Right ventricle myocardium superior (tissue), 1 donor: ENCODE measurements around the gene ARL6IP5. TPM values are rescaled to one million over a fixed set of nuclear protein-coding genes. Genes with fewer than 3 reads are reported as not detected.

Experiments
- ATAC-seq: fragments of 200-7000 bp; cut with Tn5 transposase; one replicate; pipeline ENCODE4 v1.9.1; 2020; ENCODE audit warnings: mild to moderate bottlenecking; ENCODE audit not compliant: poor library complexity
- DNase-seq: peaks from one replicate; pipeline ENCODE4 v3.0.0-alpha.2; 2020
- intact Hi-C: fragments of 100-400 bp; cut with DNase I; formaldehyde crosslinking; loops from one replicate; pipeline ENCODE4 v1.11.2; 2022
- total RNA-seq: library from RNA; stranded (reverse); fragmentation: NEBNext Ultra II Directional; extraction: Animal tissue kit (Norgen Biotek cat#: 25700); gene quantifications from one replicate; pipeline ENCODE4 v1.2.1, GENCODE V29; 2021
- donor health status: DM: no; HTN: yes; CAD: no; lungs with severe emphysema.

Gene ARL6IP5
- total RNA-seq, 1 donor from 2014 or later = 184 TPM

- ATAC-seq (no peak), DNase-seq (no peak)
- intact Hi-C loops = no loop called here
Observed at GRCh38 chr3:69108811-69109210, 24.1 kb downstream of the ARL6IP5 start.

- ATAC-seq = no peak
- intact Hi-C loops = no loop called here
Observed at GRCh38 chr3:69110941-69111546, 26.3 kb downstream of the ARL6IP5 start.

GRCh38 chr3:69113536-69113935 lies 28.8 kb downstream of the ARL6IP5 start:
- peak; percentile 14 for ATAC-seq
- intact Hi-C loops = no loop called here

More at GRCh38 chr3:69110941-69111546, 26.3 kb downstream of the ARL6IP5 start:
- no peak for DNase-seq

GRCh38 chr3:69115731-69116130 lies 31.0 kb downstream of the ARL6IP5 start:
- ATAC-seq = peak; percentile 86
- intact Hi-C loops = no loop called here
- DNase-seq = no peak

More at GRCh38 chr3:69113536-69113935, 28.8 kb downstream of the ARL6IP5 start:
- DNase-seq = no peak

- DNase-seq = no peak
- intact Hi-C loops = no loop called here
- peak; percentile 24 for ATAC-seq
Observed at GRCh38 chr3:69116162-69116561, 31.4 kb downstream of the ARL6IP5 start.

GRCh38 chr3:69116897-69117296 lies 32.2 kb downstream of the ARL6IP5 start:
- ATAC-seq (peak; percentile 54), DNase-seq (no peak)
- intact Hi-C loops = no loop called here

- DNase-seq (no peak), ATAC-seq (no peak)
- intact Hi-C loops = no loop called here
Observed at GRCh38 chr3:69118555-69118954, 33.8 kb downstream of the ARL6IP5 start.

- intact Hi-C loops = no loop called here
- ATAC-seq = no peak
- DNase-seq = no peak
Observed at GRCh38 chr3:69119138-69119537, 34.4 kb downstream of the ARL6IP5 start.

- no peak for ATAC-seq
- intact Hi-C loops = no loop called here
- no peak for DNase-seq
Observed at GRCh38 chr3:69119681-69120080, 34.9 kb downstream of the ARL6IP5 start.

GRCh38 chr3:69120879-69121464 lies 36.2 kb downstream of the ARL6IP5 start:
- no peak for DNase-seq

GRCh38 chr3:69121513-69121912 lies 36.8 kb downstream of the ARL6IP5 start:
- intact Hi-C loops = no loop called here
- DNase-seq (no peak), ATAC-seq (peak; percentile 62)

More at GRCh38 chr3:69120879-69121464, 36.2 kb downstream of the ARL6IP5 start:
- ATAC-seq = peak; percentile 54
- intact Hi-C loops = no loop called here

GRCh38 chr3:69121950-69122349 lies 37.2 kb downstream of the ARL6IP5 start:
- peak; percentile 56 for ATAC-seq
- DNase-seq = no peak
- intact Hi-C loops = no loop called here

GRCh38 chr3:69122403-69122802 lies 37.7 kb downstream of the ARL6IP5 start, which contains the start of gene LMOD3:
LMOD3 (minus strand) TSS chr3:69122595; CDS start chr3:69122386, 209 bp downstream.
- DNase-seq (no peak), ATAC-seq (peak; percentile 86)
- intact Hi-C loops = no loop called here

GRCh38 chr3:69126216-69126615 lies 41.5 kb downstream of the ARL6IP5 start:
- no peak for DNase-seq
- ATAC-seq = no peak
- intact Hi-C loops = no loop called here

- intact Hi-C loops = no loop called here
- ATAC-seq = no peak
- no peak for DNase-seq
Observed at GRCh38 chr3:69126999-69127398, 42.3 kb downstream of the ARL6IP5 start.

- intact Hi-C loops = no loop called here
- DNase-seq (no peak), ATAC-seq (no peak)
Observed at GRCh38 chr3:69128509-69128908, 43.8 kb downstream of the ARL6IP5 start.

GRCh38 chr3:69129531-69129930 lies 44.8 kb downstream of the ARL6IP5 start:
- intact Hi-C loops = no loop called here
- DNase-seq (no peak), ATAC-seq (no peak)

GRCh38 chr3:69130689-69131088 lies 46.0 kb downstream of the ARL6IP5 start:
- intact Hi-C loops = no loop called here
- ATAC-seq = no peak

GRCh38 chr3:69137005-69137404 lies 52.3 kb downstream of the ARL6IP5 start:
- ATAC-seq (no peak), DNase-seq (no peak)
- intact Hi-C loops = no loop called here

More at GRCh38 chr3:69130689-69131088, 46.0 kb downstream of the ARL6IP5 start:
- DNase-seq = no peak

- DNase-seq = no peak
- intact Hi-C loops = no loop called here
- ATAC-seq = no peak
Observed at GRCh38 chr3:69137412-69137811, 52.7 kb downstream of the ARL6IP5 start.
